Keratinocyte (primary cell): Measurements from ENCODE around the gene TRPC3. TPM values are rescaled to one million over a fixed set of nuclear protein-coding genes. Genes with fewer than 3 reads are reported as not detected.

Experiments used
- DNase-seq: peaks from one replicate; pipeline ENCODE4 v3.0.0-alpha.2; 2011; ENCODE audit warnings: low read depth, missing footprints, low spot score
- FAIRE-seq: peaks from 2 replicates; lab custom pipeline; 2011; peaks lifted over from hg19 to GRCh38; lab: Jason Lieb, UNC
- H2AFZ ChIP-seq: 2 replicates; pipeline ENCODE4 v1.6.0; 2012; ENCODE audit warnings: low read length, control low read depth, inconsistent platforms; ENCODE audit not compliant: control insufficient read depth
- H3K27ac ChIP-seq: 2 replicates; pipeline ENCODE4 v1.5.1; 2011; ENCODE audit warnings: low read length; ENCODE audit not compliant: control insufficient read depth, insufficient read depth
- H3K27me3 ChIP-seq: 3 replicates; pipeline ENCODE4 v1.6.0; 2011; ENCODE audit warnings: low read length; ENCODE audit not compliant: control insufficient read depth, insufficient read depth; ENCODE audit errors: extremely low read depth
- H3K36me3 ChIP-seq, 2 experiments: 2 replicates in 1 of 2; 3 replicates in 1 of 2; pipeline ENCODE4 v1.5.1; 2011; ENCODE audit warnings: low read length in 2 of 2, mild to moderate bottlenecking in 1 of 2; ENCODE audit not compliant: control insufficient read depth in 2 of 2, insufficient read depth in 2 of 2; ENCODE audit errors: extremely low read depth in 1 of 2
- H3K4me1 ChIP-seq: 3 replicates; pipeline ENCODE4 v1.5.1; 2011; ENCODE audit warnings: low read length; ENCODE audit not compliant: control insufficient read depth, insufficient read depth; ENCODE audit errors: extremely low read depth
- H3K4me2 ChIP-seq: 3 replicates; pipeline ENCODE4 v1.6.0; 2011; ENCODE audit warnings: low read depth, low read length; ENCODE audit not compliant: control insufficient read depth, insufficient read depth; ENCODE audit errors: extremely low read depth
- H3K4me3 ChIP-seq, 3 experiments: fragments of 200-600 bp in 1 of 3; sonication (generic) in 1 of 3; 2 replicates in 2 of 3; 3 replicates in 1 of 3; pipeline ENCODE4 v1.5.1; 2011 to 2016; ENCODE audit warnings: low read length in 3 of 3, mild to moderate bottlenecking in 3 of 3, control low read depth in 2 of 3, inconsistent platforms in 1 of 3, low read depth in 1 of 3, mixed read lengths in 1 of 3, mixed run types in 1 of 3, moderate library complexity in 1 of 3; ENCODE audit not compliant: control insufficient read depth in 2 of 3, insufficient read depth in 2 of 3; ENCODE audit errors: extremely low read depth in 1 of 3
- H3K79me2 ChIP-seq: 2 replicates; pipeline ENCODE4 v1.6.0; 2012; ENCODE audit warnings: low read length; ENCODE audit not compliant: control insufficient read depth, insufficient read depth
- H3K9ac ChIP-seq: 3 replicates; pipeline ENCODE4 v1.6.0; 2011; ENCODE audit warnings: low read length; ENCODE audit not compliant: control insufficient read depth, insufficient read depth; ENCODE audit errors: extremely low read depth
- H3K9me1 ChIP-seq: 3 replicates; pipeline ENCODE4 v1.6.0; 2011; ENCODE audit warnings: low read length; ENCODE audit not compliant: control insufficient read depth, insufficient read depth; ENCODE audit errors: extremely low read depth
- H3K9me3 ChIP-seq: 2 replicates; pipeline ENCODE4 v1.5.1; 2012; ENCODE audit warnings: low read depth, low read length; ENCODE audit not compliant: control insufficient read depth
- H4K20me1 ChIP-seq: 3 replicates; pipeline ENCODE4 v1.6.0; 2011; ENCODE audit warnings: low read length; ENCODE audit not compliant: control insufficient read depth, insufficient read depth; ENCODE audit errors: extremely low read depth
- CTCF ChIP-seq, 3 experiments: IDR thresholded peaks in 1 of 3; conservative IDR thresholded peaks in 1 of 3; optimal IDR thresholded peaks in 1 of 3; 2 replicates in 2 of 3; 3 replicates in 1 of 3; pipeline versions ENCODE3 to v1.5.1; 2011; ENCODE audit warnings: low read length in 3 of 3, mild to moderate bottlenecking in 3 of 3, moderate library complexity in 2 of 3, control low read depth in 1 of 3, inconsistent platforms in 1 of 3; ENCODE audit not compliant: insufficient read depth in 2 of 3; ENCODE audit errors: extremely low read depth in 1 of 3
- EZH2 ChIP-seq: IDR thresholded peaks from one replicate; pipeline ENCODE4 v1.6.1; 2012; ENCODE audit warnings: inconsistent platforms, mild to moderate bottlenecking, low read length, moderate library complexity
- dilution Hi-C: fragments of 300-500 bp; cut with MboI; formaldehyde crosslinking; loops from one replicate; pipeline ENCODE4 v1.7.0; 2020; ENCODE audit warnings: low sequenced_read_pairs; ENCODE audit not compliant: extremely low pct_ligation_motif_present
- polyA plus RNA-seq, 5 experiments: library from polyadenylated mRNA; depleted of rRNA in 3 of 5; stranded (reverse) in 3 of 5; stranded (forward) in 1 of 5; unstranded in 1 of 5; fragments of >200 nt; gene quantifications; 1 replicate in 1 of 5; 2 replicates in 3 of 5; 3 replicates in 1 of 5; pipeline versions ENCODE4 v1.2.1 to v1.2.3, GENCODE V29; 2011 to 2012; ENCODE audit warnings: missing spikeins in 2 of 5, low read depth in 1 of 5, low replicate concordance in 1 of 5

The TRPC3 gene
- polyA plus RNA-seq, 1 donor (not counting 4 experiments of a cell fraction or from before 2014, with no cell fraction given), result not detected

DNA sequence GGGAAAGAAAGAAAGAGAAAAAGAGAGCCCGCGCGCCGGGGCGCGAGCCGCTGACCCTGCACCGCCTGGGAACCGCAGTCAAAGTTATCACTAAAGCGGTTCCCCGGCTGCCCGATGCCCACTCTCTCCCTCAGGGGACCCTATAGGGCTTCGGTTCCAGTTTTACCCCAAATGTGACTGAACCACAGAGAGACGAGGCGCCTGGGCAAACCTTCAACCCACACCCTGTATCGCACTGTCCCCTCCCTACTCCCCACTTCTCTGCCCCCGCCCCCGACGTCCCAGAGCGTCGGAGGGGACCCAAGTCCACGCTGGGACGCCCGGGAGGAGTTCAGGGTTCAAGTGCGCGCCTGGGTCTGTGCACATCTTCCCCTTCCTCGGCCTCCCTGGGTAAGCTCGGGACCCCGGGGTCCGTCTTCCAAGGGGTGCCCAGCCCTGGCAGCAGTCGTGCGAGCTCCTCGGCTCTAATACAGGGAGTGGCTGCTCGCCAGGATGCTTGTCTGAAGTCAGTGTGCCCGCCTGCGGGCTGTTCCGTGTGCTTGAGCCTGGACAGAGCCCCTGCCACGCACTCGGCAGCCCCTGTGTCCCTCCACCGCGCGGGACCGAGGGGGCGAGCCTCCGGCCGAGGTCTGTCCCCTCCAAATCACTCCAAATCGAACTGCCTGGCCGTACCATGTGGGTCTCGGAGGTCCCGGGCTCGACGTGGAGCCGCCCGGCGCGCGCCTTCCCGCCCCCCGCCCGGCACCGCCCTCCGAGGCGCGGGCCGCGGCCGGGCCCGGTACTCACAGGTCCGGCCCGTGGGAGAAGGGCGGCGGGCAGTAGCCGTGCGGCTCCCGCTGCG, 960 bp downstream of the TRPC3 start:
- Histone ChIP-seq H3K4me3 (peak overlapping the region in 2 of 3 experiments; percentile 45 to 48), H2AFZ (peak overlapping the region; percentile 35), H4K20me1 (no peaks in the 10 kb centered on the region), H3K9me1 (no peaks in the 10 kb centered on the region), H3K4me1 (no peaks in the 10 kb centered on the region), H3K4me2 (peak overlapping the region; percentile 79), H3K9me3 (no peaks in the 10 kb centered on the region), H3K9ac (no peak overlapping the region), H3K36me3 (no peaks in the 10 kb centered on the region), H3K27ac (no peak overlapping the region), H3K27me3 (peaks cover 46% of the 10 kb centered on the region), H3K79me2 (no peaks in the 10 kb centered on the region)
- TF ChIP-seq CTCF (optimal IDR thresholded peaks at IDR 0.05 in 1 of 3, IDR thresholded peaks at IDR 0.05 in 1 of 3, conservative IDR thresholded peaks at IDR 0.05 in 1 of 3; ENCODE audit: extremely low read depth in 1 of 3, insufficient read depth in 2 of 3, low read length in 3 of 3), result no peak
- peak; percentile 97 for TF ChIP-seq EZH2
- DNase-seq (no peak), FAIRE-seq (no peak)
- dilution Hi-C loops, result no loop called here

GRCh38 chr4:121950212-121950679, 1.6 kb downstream of the TRPC3 start:
- DNase-seq (no peak), FAIRE-seq (no peak)
- Histone ChIP-seq H3K27me3 (peaks cover 46% of the 10 kb centered on the region), H3K36me3 (no peaks in the 10 kb centered on the region), H3K4me3 (peak overlapping the region; percentile 4 to 45 (median 8)), H3K4me2 (peak overlapping the region; percentile 79), H3K9me3 (no peaks in the 10 kb centered on the region), H3K79me2 (no peaks in the 10 kb centered on the region), H3K4me1 (no peaks in the 10 kb centered on the region), H4K20me1 (no peaks in the 10 kb centered on the region), H3K9me1 (no peaks in the 10 kb centered on the region), H3K27ac (no peak overlapping the region), H2AFZ (no peak overlapping the region), H3K9ac (no peak overlapping the region)
- peak; percentile 41 to 60 (median 56) for TF ChIP-seq CTCF (optimal IDR thresholded peaks at IDR 0.05 in 1 of 3, IDR thresholded peaks at IDR 0.05 in 1 of 3, conservative IDR thresholded peaks at IDR 0.05 in 1 of 3; ENCODE audit: extremely low read depth in 1 of 3, insufficient read depth in 2 of 3, low read length in 3 of 3)
- no peak for TF ChIP-seq EZH2
- dilution Hi-C loops, result no loop called here
